KMS-11 (cell line): ENCODE data around the gene SKOR2.
A peak's percentile ranks its signal among the peaks of the same experiment; 100 is the strongest.
"Not testable (repeated sequence)": the region's sequence is repeated elsewhere in the genome, so short reads cannot be mapped to it uniquely, and the experiment has no call there.

ENCODE experiments used
- H2AFZ ChIP-seq: fragments of 200-600 bp; sonication (generic); 2 replicates; pipeline ENCODE4 v1.6.1; 2016; ENCODE audit warnings: antibody characterized with exemption, mixed run types, low read depth
- H3K27ac ChIP-seq: fragments of 200-600 bp; sonication (generic); 2 replicates; pipeline ENCODE4 v1.6.1; 2016; ENCODE audit warnings: mild to moderate bottlenecking, mixed run types
- H3K27me3 ChIP-seq: fragments of 200-600 bp; sonication (generic); 2 replicates; pipeline ENCODE4 v1.6.1; 2017; ENCODE audit warnings: mild to moderate bottlenecking, low read depth, mixed run types, moderate library complexity; ENCODE audit not compliant: insufficient read depth
- H3K36me3 ChIP-seq: fragments of 200-600 bp; sonication (generic); 2 replicates; pipeline ENCODE4 v1.6.1; 2017; ENCODE audit warnings: mild to moderate bottlenecking, mixed run types; ENCODE audit not compliant: insufficient read depth
- H3K4me1 ChIP-seq: fragments of 200-600 bp; sonication (generic); 2 replicates; pipeline ENCODE4 v1.6.1; 2016; ENCODE audit warnings: mild to moderate bottlenecking, low read depth, mixed run types; ENCODE audit not compliant: poor library complexity, severe bottlenecking
- H3K4me2 ChIP-seq: fragments of 200-600 bp; sonication (generic); 2 replicates; pipeline ENCODE4 v1.7.0; 2016; ENCODE audit warnings: mild to moderate bottlenecking, mixed run types
- H3K4me3 ChIP-seq: fragments of 200-600 bp; sonication (generic); IDR thresholded peaks from 2 replicates; pipeline ENCODE4 v1.6.1; 2017; ENCODE audit warnings: low read depth, low read length, mixed read lengths; ENCODE audit not compliant: insufficient read depth
- H3K79me2 ChIP-seq: fragments of 200-600 bp; sonication (generic); 2 replicates; pipeline ENCODE4 v1.6.1; 2016; ENCODE audit warnings: low read depth, mixed run types; ENCODE audit not compliant: insufficient read depth
- H3K9ac ChIP-seq: fragments of 200-600 bp; sonication (generic); 2 replicates; pipeline ENCODE4 v1.6.1; 2016; ENCODE audit warnings: mild to moderate bottlenecking, mixed run types
- H4K20me1 ChIP-seq: fragments of 200-600 bp; sonication (generic); 2 replicates; pipeline ENCODE4 v1.6.1; 2016; ENCODE audit warnings: mild to moderate bottlenecking, mixed run types; ENCODE audit not compliant: insufficient read depth
- TF ChIP-seq, protein P1 (sequence below): fragments of 200-600 bp; sonication (generic); conservative IDR thresholded peaks from 2 replicates; pipeline ENCODE4 v1.6.1; 2017; ENCODE audit warnings: low read depth, mild to moderate bottlenecking, antibody characterized with exemption, low read length, moderate library complexity, mixed read lengths

SKOR2 gene

GRCh38 chr18:47206945-47207637 is 44.4 kb downstream of the SKOR2 start:
- Histone ChIP-seq H3K79me2 (no peaks in the 10 kb centered on the region), H3K27ac (no peak overlapping the region), H2AFZ (no peak overlapping the region), H3K36me3 (no peaks in the 10 kb centered on the region), H3K4me3 (no peak overlapping the region), H3K9ac (no peak overlapping the region), H4K20me1 (no peaks in the 10 kb centered on the region), H3K4me2 (no peak overlapping the region), H3K27me3 (no peaks in the 10 kb centered on the region), H3K4me1 (peaks cover 7% of the 10 kb centered on the region)
- TF ChIP-seq, protein P1, sequence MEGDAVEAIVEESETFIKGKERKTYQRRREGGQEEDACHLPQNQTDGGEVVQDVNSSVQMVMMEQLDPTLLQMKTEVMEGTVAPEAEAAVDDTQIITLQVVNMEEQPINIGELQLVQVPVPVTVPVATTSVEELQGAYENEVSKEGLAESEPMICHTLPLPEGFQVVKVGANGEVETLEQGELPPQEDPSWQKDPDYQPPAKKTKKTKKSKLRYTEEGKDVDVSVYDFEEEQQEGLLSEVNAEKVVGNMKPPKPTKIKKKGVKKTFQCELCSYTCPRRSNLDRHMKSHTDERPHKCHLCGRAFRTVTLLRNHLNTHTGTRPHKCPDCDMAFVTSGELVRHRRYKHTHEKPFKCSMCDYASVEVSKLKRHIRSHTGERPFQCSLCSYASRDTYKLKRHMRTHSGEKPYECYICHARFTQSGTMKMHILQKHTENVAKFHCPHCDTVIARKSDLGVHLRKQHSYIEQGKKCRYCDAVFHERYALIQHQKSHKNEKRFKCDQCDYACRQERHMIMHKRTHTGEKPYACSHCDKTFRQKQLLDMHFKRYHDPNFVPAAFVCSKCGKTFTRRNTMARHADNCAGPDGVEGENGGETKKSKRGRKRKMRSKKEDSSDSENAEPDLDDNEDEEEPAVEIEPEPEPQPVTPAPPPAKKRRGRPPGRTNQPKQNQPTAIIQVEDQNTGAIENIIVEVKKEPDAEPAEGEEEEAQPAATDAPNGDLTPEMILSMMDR: no peak

DNA sequence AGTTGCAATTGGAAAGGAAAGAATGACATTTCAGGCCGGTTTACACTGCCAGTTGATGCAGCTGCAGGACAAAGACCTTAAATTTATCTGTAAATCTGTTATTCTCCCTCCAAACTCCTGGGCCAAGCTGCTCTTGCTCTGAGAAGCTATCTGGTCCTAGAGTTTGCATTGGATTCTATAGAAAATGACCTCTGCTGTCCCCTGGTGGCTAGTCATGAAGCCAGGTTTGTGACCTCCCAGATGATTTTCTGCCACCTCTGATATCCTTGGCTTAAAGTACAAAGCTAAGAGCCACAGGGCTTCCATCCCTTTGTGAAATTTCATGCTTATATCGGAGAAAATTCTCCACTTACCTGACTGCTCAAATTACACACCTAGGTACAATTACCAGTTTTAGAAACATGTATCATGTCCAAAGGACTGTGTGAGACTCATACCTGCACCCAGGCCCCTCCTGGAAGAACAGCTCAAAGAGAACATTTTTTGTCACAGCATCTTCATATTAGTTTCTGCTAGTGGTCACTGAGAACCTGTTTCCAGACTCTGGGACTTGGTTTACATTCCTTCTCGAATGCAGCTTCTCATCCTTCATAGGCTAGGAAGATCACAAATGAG is 46.4 kb downstream of the SKOR2 start:
- Histone ChIP-seq H3K4me1 (peaks cover 7% of the 10 kb centered on the region), H3K36me3 (no peaks in the 10 kb centered on the region), H3K27ac (no peak overlapping the region), H3K4me2 (no peak overlapping the region), H2AFZ (no peak overlapping the region), H3K27me3 (no peaks in the 10 kb centered on the region), H3K4me3 (no peak overlapping the region), H4K20me1 (no peaks in the 10 kb centered on the region), H3K9ac (no peak overlapping the region), H3K79me2 (no peaks in the 10 kb centered on the region)
- TF ChIP-seq, protein P1: peak; percentile 90

GRCh38 chr18:47203626-47204464 is 47.6 kb downstream of the SKOR2 start:
- H3K27me3 ChIP-seq: no peaks in the 10 kb centered on the region
- H3K36me3 ChIP-seq: no peaks in the 10 kb centered on the region
- no peaks in the 10 kb centered on the region for H3K79me2 ChIP-seq
- H3K9ac ChIP-seq: no peak overlapping the region
- H2AFZ ChIP-seq: no peak overlapping the region
- H3K4me1 ChIP-seq: no peaks in the 10 kb centered on the region
- H3K27ac ChIP-seq: no peak overlapping the region
- TF ChIP-seq, protein P1: no peak
- no peaks in the 10 kb centered on the region for H4K20me1 ChIP-seq
- H3K4me2 ChIP-seq: no peak overlapping the region
- H3K4me3 ChIP-seq: no peak overlapping the region

- H3K36me3 ChIP-seq, H3K9ac ChIP-seq, H3K27ac ChIP-seq, H3K4me3 ChIP-seq, H3K4me1 ChIP-seq, H3K27me3 ChIP-seq, H3K4me2 ChIP-seq, H2AFZ ChIP-seq, H3K79me2 ChIP-seq, H4K20me1 ChIP-seq: not testable (repeated sequence)
Measured at GRCh38 chr18:47195961-47196360, 55.5 kb downstream of the SKOR2 start.
